Neural progenitor cell (in vitro differentiated cells): ENCODE data around the gene SULT1C3. TPM values are rescaled to one million over a fixed set of nuclear protein-coding genes. Genes with fewer than 3 reads are reported as not detected.

ENCODE experiments used
- DNase-seq: peaks from one replicate; pipeline ENCODE4 v3.0.0-alpha.2; 2016; ENCODE audit warnings: low spot score
- H2AFZ ChIP-seq: fragments of 200-600 bp; sonication (generic); replicated peaks from 2 replicates; pipeline ENCODE4 v1.6.1; 2016; ENCODE audit warnings: antibody characterized with exemption
- H3F3A ChIP-seq: fragments of 200-600 bp; sonication (generic); 2 replicates; pipeline ENCODE4 v1.6.1; 2016; ENCODE audit warnings: antibody characterized with exemption, low read depth
- H3K27ac ChIP-seq: fragments of 200-600 bp; sonication (generic); 2 replicates; pipeline ENCODE4 v1.5.1; 2016; ENCODE audit warnings: mild to moderate bottlenecking
- H3K27me3 ChIP-seq: fragments of 200-600 bp; sonication (generic); 2 replicates; pipeline ENCODE4 v1.6.1; 2016; ENCODE audit warnings: mild to moderate bottlenecking, moderate library complexity
- H3K36me3 ChIP-seq: fragments of 200-600 bp; sonication (generic); 2 replicates; pipeline ENCODE4 v1.5.1; 2016
- H3K4me1 ChIP-seq: fragments of 200-600 bp; sonication (generic); 2 replicates; pipeline ENCODE4 v1.6.1; 2016; ENCODE audit warnings: mixed run types
- H3K4me2 ChIP-seq: fragments of 200-600 bp; sonication (generic); 2 replicates; pipeline ENCODE4 v1.6.1; 2016
- H3K4me3 ChIP-seq: fragments of 200-600 bp; sonication (generic); 2 replicates; pipeline ENCODE4 v1.5.1; 2016
- H3K79me2 ChIP-seq: fragments of 200-600 bp; sonication (generic); 2 replicates; pipeline ENCODE4 v1.6.1; 2016; ENCODE audit warnings: low read depth
- H3K9ac ChIP-seq: fragments of 200-600 bp; sonication (generic); 2 replicates; pipeline ENCODE4 v1.6.1; 2016
- H3K9me3 ChIP-seq: fragments of 200-600 bp; sonication (generic); 2 replicates; pipeline ENCODE4 v1.5.1; 2016; ENCODE audit warnings: low read depth
- H4K20me1 ChIP-seq: fragments of 200-600 bp; sonication (generic); 2 replicates; pipeline ENCODE4 v1.6.1; 2016; ENCODE audit warnings: low read depth
- H3K27ac Mint-ChIP-seq: 3 replicates; pipeline ENCODE4 v1.8.0; 2021; ENCODE audit warnings: mixed read lengths
- H3K27me3 Mint-ChIP-seq: 2 replicates; pipeline ENCODE4 v1.8.0; 2022; ENCODE audit warnings: low read depth, mild to moderate bottlenecking, inconsistent platforms, moderate library complexity, mixed read lengths; ENCODE audit not compliant: insufficient read depth
- H3K36me3 Mint-ChIP-seq: 3 replicates; pipeline ENCODE4 v1.8.0; 2021; ENCODE audit warnings: mixed read lengths
- H3K4me1 Mint-ChIP-seq: 3 replicates; pipeline ENCODE4 v1.8.0; 2021; ENCODE audit warnings: mixed read lengths
- H3K4me3 Mint-ChIP-seq: 3 replicates; pipeline ENCODE4 v1.8.0; 2021; ENCODE audit warnings: mild to moderate bottlenecking, moderate library complexity, mixed read lengths
- H3K9me3 Mint-ChIP-seq: 3 replicates; pipeline ENCODE4 v1.8.0; 2020; ENCODE audit warnings: mixed read lengths
- CTCF ChIP-seq: fragments of 200-600 bp; sonication (generic); IDR thresholded peaks from 2 replicates; pipeline ENCODE4 v1.5.1; 2017; ENCODE audit warnings: antibody characterized with exemption, mild to moderate bottlenecking
- EZH2 ChIP-seq: fragments of 200-600 bp; sonication (generic); IDR thresholded peaks from 2 replicates; pipeline ENCODE4 v1.6.1; 2017; ENCODE audit warnings: antibody characterized with exemption, mild to moderate bottlenecking, moderate library complexity
- EZH2phosphoT487 ChIP-seq: fragments of 200-600 bp; sonication (generic); IDR thresholded peaks from 2 replicates; pipeline ENCODE4 v1.6.1; 2017; ENCODE audit warnings: antibody characterized with exemption
- total RNA-seq: library from RNA; depleted of rRNA; stranded (reverse); fragments of >200 nt; gene quantifications from 2 replicates; pipeline ENCODE4 v1.2.3, GENCODE V29; 2015; ENCODE audit warnings: low replicate concordance

Gene SULT1C3
- total RNA-seq, 1 donor from 2014 or later, result not detected

GRCh38 chr2:108297436-108298141 lies 57.8 kb downstream of the SULT1C3 start:
- Histone ChIP-seq H2AFZ (no peak overlapping the region), H4K20me1 (no peaks in the 10 kb centered on the region), H3K36me3 (no peaks in the 10 kb centered on the region), H3K27ac (no peak overlapping the region), H3K79me2 (no peaks in the 10 kb centered on the region), H3K4me2 (no peak overlapping the region), H3K27me3 (no peaks in the 10 kb centered on the region), H3K4me1 (no peaks in the 10 kb centered on the region), H3K4me3 (no peak overlapping the region), H3F3A (no peaks in the 10 kb centered on the region), H3K9me3 (no peaks in the 10 kb centered on the region), H3K9ac (no peak overlapping the region)
- no peaks in the 10 kb centered on the region for H3K36me3 Mint-ChIP-seq
- H3K4me3 Mint-ChIP-seq, result no peak overlapping the region
- no peak for DNase-seq
- TF ChIP-seq EZH2, result no peak
- peaks cover 10% of the 10 kb centered on the region for H3K27me3 Mint-ChIP-seq
- H3K27ac Mint-ChIP-seq, result no peak overlapping the region
- no peaks in the 10 kb centered on the region for H3K4me1 Mint-ChIP-seq
- H3K9me3 Mint-ChIP-seq, result no peaks in the 10 kb centered on the region

- Histone ChIP-seq H3K79me2 (no peaks in the 10 kb centered on the region), H3F3A (no peaks in the 10 kb centered on the region), H3K4me2 (no peak overlapping the region), H2AFZ (no peak overlapping the region), H3K27ac (no peak overlapping the region), H3K4me3 (no peak overlapping the region), H3K27me3 (no peaks in the 10 kb centered on the region), H3K9ac (no peak overlapping the region), H4K20me1 (no peaks in the 10 kb centered on the region), H3K36me3 (no peaks in the 10 kb centered on the region), H3K4me1 (no peaks in the 10 kb centered on the region), H3K9me3 (no peaks in the 10 kb centered on the region)
- TF ChIP-seq EZH2phosphoT487 (no peak), CTCF (no peak), EZH2 (no peak)
- no peaks in the 10 kb centered on the region for H3K36me3 Mint-ChIP-seq
- peaks cover 5% of the 10 kb centered on the region for H3K27me3 Mint-ChIP-seq
- H3K4me1 Mint-ChIP-seq, result no peaks in the 10 kb centered on the region
- no peak overlapping the region for H3K27ac Mint-ChIP-seq
- no peak overlapping the region for H3K4me3 Mint-ChIP-seq
- H3K9me3 Mint-ChIP-seq, result peaks cover 2% of the 10 kb centered on the region
- DNase-seq, result no peak
Measured at GRCh38 chr2:108301558-108301957, 61.8 kb downstream of the SULT1C3 start.

- H3K27ac ChIP-seq, result no peak overlapping the region
- no peak overlapping the region for H3K9ac ChIP-seq
- Mint-ChIP-seq H3K27me3 (peaks cover 3% of the 10 kb centered on the region), H3K4me1 (no peaks in the 10 kb centered on the region), H3K36me3 (no peaks in the 10 kb centered on the region), H3K4me3 (no peak overlapping the region), H3K27ac (no peak overlapping the region), H3K9me3 (peaks cover 2% of the 10 kb centered on the region)
- H2AFZ ChIP-seq, result no peak overlapping the region
- H3K36me3 ChIP-seq, result no peaks in the 10 kb centered on the region
- no peaks in the 10 kb centered on the region for H4K20me1 ChIP-seq
- H3K9me3 ChIP-seq, result no peaks in the 10 kb centered on the region
- no peak for DNase-seq
- H3K4me2 ChIP-seq, result no peak overlapping the region
- TF ChIP-seq EZH2phosphoT487, result no peak
- no peak for TF ChIP-seq EZH2
- TF ChIP-seq CTCF, result no peak
- H3F3A ChIP-seq, result no peaks in the 10 kb centered on the region
- no peak overlapping the region for H3K4me3 ChIP-seq
- no peaks in the 10 kb centered on the region for H3K4me1 ChIP-seq
- H3K79me2 ChIP-seq, result no peaks in the 10 kb centered on the region
- H3K27me3 ChIP-seq, result no peaks in the 10 kb centered on the region
Measured at GRCh38 chr2:108304975-108305374, 65.2 kb downstream of the SULT1C3 start.

- Histone ChIP-seq H2AFZ (no peak overlapping the region), H3K79me2 (no peaks in the 10 kb centered on the region), H4K20me1 (no peaks in the 10 kb centered on the region), H3K4me2 (no peak overlapping the region), H3K9ac (no peak overlapping the region), H3K27me3 (no peaks in the 10 kb centered on the region), H3F3A (no peaks in the 10 kb centered on the region), H3K36me3 (no peaks in the 10 kb centered on the region), H3K9me3 (no peaks in the 10 kb centered on the region), H3K4me1 (no peaks in the 10 kb centered on the region), H3K4me3 (no peak overlapping the region), H3K27ac (no peak overlapping the region)
- Mint-ChIP-seq H3K27ac (no peak overlapping the region), H3K4me1 (no peaks in the 10 kb centered on the region), H3K36me3 (no peaks in the 10 kb centered on the region), H3K4me3 (no peak overlapping the region), H3K9me3 (peaks cover 2% of the 10 kb centered on the region), H3K27me3 (peaks cover 3% of the 10 kb centered on the region)
- TF ChIP-seq EZH2 (no peak), CTCF (no peak), EZH2phosphoT487 (no peak)
- DNase-seq, result no peak
Measured at GRCh38 chr2:108305901-108306300, 66.1 kb downstream of the SULT1C3 start.
